Activated naive CD8-positive, alpha-beta T cell (primary cell): ENCODE data around the gene LRRC63.
"Not testable (repeated sequence)": the region's sequence is repeated elsewhere in the genome, so short reads cannot be mapped to it uniquely, and the experiment has no call there.

Experiments
- H3K27ac Mint-ChIP-seq: one replicate; pipeline ENCODE4 v1.8.0; 2021; ENCODE audit warnings: mixed read lengths
- H3K27me3 Mint-ChIP-seq: one replicate; pipeline ENCODE4 v1.8.0; 2021; ENCODE audit warnings: mixed read lengths
- H3K36me3 Mint-ChIP-seq: one replicate; pipeline ENCODE4 v1.8.0; 2021; ENCODE audit warnings: mixed read lengths
- H3K4me1 Mint-ChIP-seq: one replicate; pipeline ENCODE4 v1.8.0; 2021; ENCODE audit warnings: low read depth, mixed read lengths
- H3K4me3 Mint-ChIP-seq: one replicate; pipeline ENCODE4 v1.8.0; 2021; ENCODE audit warnings: mild to moderate bottlenecking, mixed read lengths
- H3K9me3 Mint-ChIP-seq: one replicate; pipeline ENCODE4 v1.8.0; 2021; ENCODE audit warnings: low read depth, mixed read lengths

Gene LRRC63

GRCh38 chr13:46267166-46267565 is 55.4 kb downstream of the LRRC63 start:
- Mint-ChIP-seq H3K27ac (no peak overlapping the region), H3K27me3 (peaks cover 2% of the 10 kb centered on the region)

DNA sequence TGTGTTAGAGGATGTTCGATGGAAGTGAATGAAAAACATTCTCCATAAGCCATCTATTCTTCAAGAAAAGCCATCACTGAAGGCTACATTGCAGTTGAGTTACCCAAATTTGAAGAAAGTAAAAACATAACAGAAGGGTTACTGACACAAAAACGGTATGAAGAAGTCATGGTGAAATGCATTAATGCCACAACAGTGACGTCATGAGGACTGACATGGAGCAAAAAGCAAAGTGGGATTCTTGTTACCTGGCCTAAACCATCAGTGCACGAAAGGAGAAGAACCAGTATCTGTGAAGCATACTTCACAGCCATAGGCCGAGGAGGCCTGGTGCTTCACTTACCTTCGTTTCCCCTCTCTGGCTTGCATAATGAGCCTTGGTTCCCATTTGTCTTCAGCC is 58.7 kb downstream of the LRRC63 start:
- H3K36me3 Mint-ChIP-seq: peaks cover 3% of the 10 kb centered on the region

More at GRCh38 chr13:46267166-46267565, 55.4 kb downstream of the LRRC63 start:
- Mint-ChIP-seq H3K4me3 (no peak overlapping the region), H3K36me3 (peaks cover 3% of the 10 kb centered on the region), H3K4me1 (no peaks in the 10 kb centered on the region), H3K9me3 (no peaks in the 10 kb centered on the region)

DNA sequence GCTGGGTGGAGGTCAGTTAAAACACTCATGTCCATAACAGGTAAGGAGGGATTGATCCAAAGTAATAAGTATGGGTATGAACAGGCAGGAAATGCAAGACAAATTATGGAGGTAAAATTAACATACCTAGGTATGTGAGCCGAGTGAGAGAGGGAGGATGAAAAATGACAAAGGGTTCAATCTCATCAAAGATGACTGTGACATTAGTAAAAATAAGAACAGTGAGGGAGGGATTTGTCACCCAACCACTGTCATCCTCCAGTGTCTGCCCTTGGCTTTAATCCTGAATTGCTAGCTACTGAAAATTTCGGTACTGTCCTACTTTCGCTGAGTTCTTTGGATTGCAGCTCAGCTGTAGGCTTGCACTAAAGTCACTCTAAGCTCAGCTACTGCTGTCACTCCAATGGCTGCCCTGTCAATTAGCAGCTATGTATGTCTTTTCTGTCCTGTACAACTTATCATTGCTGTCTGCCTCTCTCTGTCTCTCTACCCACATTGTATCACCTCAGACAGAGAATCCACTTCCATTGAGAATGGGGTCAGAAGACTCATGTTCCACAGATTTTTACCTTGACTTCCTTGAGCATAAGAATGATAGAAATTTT is 62.5 kb downstream of the LRRC63 start:
- Mint-ChIP-seq H3K9me3 (no peaks in the 10 kb centered on the region), H3K36me3 (peaks cover 3% of the 10 kb centered on the region), H3K27me3 (no peaks in the 10 kb centered on the region), H3K27ac (no peak overlapping the region), H3K4me1 (peaks cover 2% of the 10 kb centered on the region), H3K4me3 (no peak overlapping the region)

More for the DNA sequence above, 58.7 kb downstream of the LRRC63 start:
- Mint-ChIP-seq H3K4me3 (no peak overlapping the region), H3K9me3 (no peaks in the 10 kb centered on the region), H3K4me1 (no peaks in the 10 kb centered on the region), H3K27me3 (no peaks in the 10 kb centered on the region), H3K27ac (no peak overlapping the region)

DNA sequence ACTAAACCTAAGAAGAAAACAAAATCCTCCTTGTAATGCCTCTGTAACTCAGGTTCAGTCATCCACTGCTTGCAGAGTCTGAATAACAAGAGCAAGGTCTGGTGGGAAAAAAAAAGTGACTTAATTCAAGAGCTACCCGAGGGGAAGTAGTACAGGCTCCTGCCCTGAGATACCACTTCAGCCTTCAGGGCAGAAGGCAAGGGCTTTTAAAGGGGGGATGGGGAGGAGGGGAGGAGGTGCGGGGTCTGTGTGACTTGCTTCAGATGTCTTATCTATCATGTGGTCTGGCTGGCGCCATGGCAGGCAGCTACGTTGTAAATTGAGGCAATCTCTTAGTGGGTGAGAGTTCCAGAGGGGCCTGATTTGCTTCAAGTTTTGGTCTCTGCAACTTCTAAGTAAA is 66.7 kb downstream of the LRRC63 start:
- H3K27ac Mint-ChIP-seq: no peak overlapping the region
- H3K9me3 Mint-ChIP-seq: no peaks in the 10 kb centered on the region

DNA sequence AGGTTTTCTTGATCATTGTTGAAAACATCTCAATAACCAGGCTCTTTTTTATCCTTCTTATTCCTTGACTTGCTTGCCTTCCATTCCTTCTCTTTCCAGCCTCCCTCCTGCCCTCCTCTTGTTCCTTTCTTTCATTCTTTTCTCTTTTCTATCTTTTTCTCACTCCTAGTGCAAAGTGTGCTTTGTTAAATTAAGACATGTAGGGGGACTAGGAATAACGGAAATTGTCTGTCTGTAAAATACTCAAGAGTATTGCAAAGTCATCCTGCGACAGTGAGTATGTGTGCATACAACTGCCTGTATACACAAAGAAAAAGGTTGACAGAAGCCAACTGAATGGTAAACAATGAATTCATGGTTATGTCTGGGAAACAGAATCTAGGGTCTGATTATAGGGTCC is 70.1 kb downstream of the LRRC63 start:
- Mint-ChIP-seq H3K4me1 (peaks cover 4% of the 10 kb centered on the region), H3K36me3 (no peaks in the 10 kb centered on the region), H3K9me3 (no peaks in the 10 kb centered on the region), H3K27me3 (no peaks in the 10 kb centered on the region), H3K27ac (no peak overlapping the region), H3K4me3 (no peak overlapping the region)

More for the DNA sequence above, 66.7 kb downstream of the LRRC63 start:
- H3K27me3 Mint-ChIP-seq: no peaks in the 10 kb centered on the region
- H3K36me3 Mint-ChIP-seq: no peaks in the 10 kb centered on the region
- H3K4me3 Mint-ChIP-seq: no peak overlapping the region
- peaks cover 4% of the 10 kb centered on the region for H3K4me1 Mint-ChIP-seq

DNA sequence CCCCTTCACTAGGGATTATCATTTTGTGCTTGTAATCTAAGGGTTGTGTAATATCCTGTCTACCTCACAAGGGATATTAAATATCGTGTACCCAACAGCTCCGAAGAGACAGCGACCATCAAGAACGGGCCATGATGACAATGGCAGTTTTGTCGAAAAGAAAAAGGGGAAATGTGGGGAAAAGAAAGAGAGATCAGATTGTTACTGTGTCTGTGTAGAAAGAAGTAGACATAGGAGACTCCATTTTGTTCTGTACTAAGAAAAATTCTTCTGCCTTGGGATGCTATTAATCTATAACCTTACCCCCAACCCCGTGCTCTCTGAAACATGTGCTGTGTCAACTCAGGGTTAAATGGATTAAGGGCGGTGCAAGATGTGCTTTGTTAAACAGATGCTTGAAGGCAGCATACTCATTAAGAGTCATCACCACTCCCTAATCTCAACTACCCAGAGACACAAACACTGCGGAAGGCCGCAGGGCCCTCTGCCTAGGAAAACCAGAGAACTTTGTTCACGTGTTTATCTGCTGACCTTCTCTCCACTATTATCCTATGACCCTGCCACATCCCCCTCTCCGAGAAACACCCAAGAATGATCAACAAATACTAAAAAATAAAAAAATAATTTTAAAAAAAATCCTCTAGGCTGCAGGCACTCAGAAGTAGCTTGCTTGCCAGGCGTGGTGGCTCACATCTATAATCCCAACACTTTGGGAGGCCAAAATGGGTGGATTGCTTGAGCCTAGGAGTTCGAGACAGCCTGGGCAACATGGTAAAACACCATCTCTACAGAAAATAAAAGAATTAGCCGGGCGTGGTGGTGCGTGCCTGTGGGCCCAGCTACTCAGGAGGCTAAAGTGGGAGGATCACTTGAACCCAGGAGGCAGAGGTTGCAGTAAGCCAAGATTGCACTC is 72.4 kb downstream of the LRRC63 start:
- H3K4me3 Mint-ChIP-seq, H3K36me3 Mint-ChIP-seq, H3K27me3 Mint-ChIP-seq, H3K27ac Mint-ChIP-seq, H3K9me3 Mint-ChIP-seq, H3K4me1 Mint-ChIP-seq: not testable (repeated sequence)

DNA sequence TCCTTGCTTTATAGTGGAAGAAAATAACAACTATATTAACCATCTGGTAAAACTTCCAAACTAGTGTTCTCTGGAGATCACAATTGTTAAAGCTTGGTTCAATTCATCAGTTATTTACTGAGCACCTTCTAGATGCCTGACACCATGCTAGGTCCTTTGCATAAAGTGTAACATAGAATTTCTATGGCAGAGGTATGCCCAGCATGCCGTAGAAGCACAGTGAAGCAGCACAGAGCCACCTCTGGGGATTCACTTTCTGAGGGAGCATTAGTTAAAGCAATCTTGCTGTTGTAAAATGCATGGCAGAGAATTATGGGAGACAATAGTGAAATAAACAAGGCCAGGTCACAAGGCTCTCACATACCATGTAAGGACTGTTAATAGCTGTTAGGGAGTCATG is 75.2 kb downstream of the LRRC63 start:
- H3K36me3 Mint-ChIP-seq: no peaks in the 10 kb centered on the region
- no peak overlapping the region for H3K27ac Mint-ChIP-seq
- H3K27me3 Mint-ChIP-seq: no peaks in the 10 kb centered on the region
- no peaks in the 10 kb centered on the region for H3K9me3 Mint-ChIP-seq
- peaks cover 6% of the 10 kb centered on the region for H3K4me1 Mint-ChIP-seq
- H3K4me3 Mint-ChIP-seq: no peak overlapping the region

GRCh38 chr13:46288570-46289259 is 77.0 kb downstream of the LRRC63 start:
- Mint-ChIP-seq H3K4me3 (no peak overlapping the region), H3K27ac (no peak overlapping the region), H3K4me1 (peaks cover 15% of the 10 kb centered on the region), H3K9me3 (no peaks in the 10 kb centered on the region), H3K27me3 (no peaks in the 10 kb centered on the region), H3K36me3 (no peaks in the 10 kb centered on the region)

DNA sequence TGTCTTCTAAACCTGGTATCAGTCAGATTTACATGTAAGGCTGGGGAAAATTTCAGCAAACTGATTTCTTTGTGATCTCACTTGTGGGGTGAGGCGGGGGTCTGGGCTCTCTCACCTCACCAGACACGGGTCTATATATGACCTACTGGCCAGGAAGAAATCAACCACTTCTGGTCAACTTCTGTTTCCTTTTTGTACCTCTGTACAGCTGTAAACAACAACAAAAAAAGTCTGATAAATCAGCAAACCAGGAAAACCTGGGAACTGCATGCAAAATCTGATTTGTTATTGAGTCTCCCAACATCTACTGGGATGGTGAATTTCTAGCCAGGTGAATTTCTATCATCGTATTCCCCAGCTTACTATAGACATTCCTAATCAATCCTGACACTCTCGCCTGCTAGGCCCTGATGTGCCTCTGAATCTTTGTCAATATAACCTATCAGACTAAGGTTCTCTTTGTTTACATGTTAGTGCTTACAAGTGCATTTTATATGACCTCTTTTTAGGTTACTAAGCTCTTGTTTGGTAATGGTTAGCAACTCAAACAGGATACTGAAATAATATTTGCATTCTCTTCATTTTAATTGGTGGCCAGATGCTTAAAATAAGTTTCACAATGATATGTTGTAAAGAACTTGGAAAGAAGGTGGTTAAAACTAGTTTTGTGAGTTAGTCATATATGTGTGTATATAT is 77.7 kb downstream of the LRRC63 start:
- H3K27ac Mint-ChIP-seq: no peak overlapping the region
- peaks cover 20% of the 10 kb centered on the region for H3K4me1 Mint-ChIP-seq
- H3K36me3 Mint-ChIP-seq: no peaks in the 10 kb centered on the region
- no peaks in the 10 kb centered on the region for H3K27me3 Mint-ChIP-seq
- no peak overlapping the region for H3K4me3 Mint-ChIP-seq
- H3K9me3 Mint-ChIP-seq: no peaks in the 10 kb centered on the region

- peaks cover 29% of the 10 kb centered on the region for H3K4me1 Mint-ChIP-seq
- H3K27ac Mint-ChIP-seq: no peak overlapping the region
These were observed 78.7 kb downstream of the LRRC63 start for GRCh38 chr13:46290434-46290833.

DNA sequence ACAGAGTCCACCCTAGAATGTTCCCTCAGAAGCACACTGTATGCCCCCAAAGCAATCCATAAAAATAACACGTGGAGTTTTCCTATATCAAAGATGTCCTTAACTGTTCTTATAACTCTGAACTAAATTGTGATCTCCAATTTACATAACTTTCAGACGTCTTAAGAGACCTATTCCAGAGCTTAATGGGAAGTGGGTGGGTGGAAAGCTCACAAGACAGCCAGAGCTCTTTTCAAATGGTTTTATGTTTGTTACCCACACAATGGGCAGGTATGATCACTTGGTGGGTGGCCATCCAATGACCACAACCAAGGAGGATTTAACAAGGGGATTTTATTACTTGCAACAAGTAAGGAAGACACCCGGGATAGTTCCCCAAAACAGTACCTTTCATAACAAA is 81.7 kb downstream of the LRRC63 start:
- Mint-ChIP-seq H3K36me3 (no peaks in the 10 kb centered on the region), H3K9me3 (no peaks in the 10 kb centered on the region), H3K4me3 (no peak overlapping the region), H3K27me3 (no peaks in the 10 kb centered on the region), H3K4me1 (peaks cover 59% of the 10 kb centered on the region), H3K27ac (peak overlapping the region; percentile 81)

More at GRCh38 chr13:46290434-46290833, 78.7 kb downstream of the LRRC63 start:
- no peaks in the 10 kb centered on the region for H3K9me3 Mint-ChIP-seq
- H3K36me3 Mint-ChIP-seq: no peaks in the 10 kb centered on the region
- H3K4me3 Mint-ChIP-seq: no peak overlapping the region
- no peaks in the 10 kb centered on the region for H3K27me3 Mint-ChIP-seq

DNA sequence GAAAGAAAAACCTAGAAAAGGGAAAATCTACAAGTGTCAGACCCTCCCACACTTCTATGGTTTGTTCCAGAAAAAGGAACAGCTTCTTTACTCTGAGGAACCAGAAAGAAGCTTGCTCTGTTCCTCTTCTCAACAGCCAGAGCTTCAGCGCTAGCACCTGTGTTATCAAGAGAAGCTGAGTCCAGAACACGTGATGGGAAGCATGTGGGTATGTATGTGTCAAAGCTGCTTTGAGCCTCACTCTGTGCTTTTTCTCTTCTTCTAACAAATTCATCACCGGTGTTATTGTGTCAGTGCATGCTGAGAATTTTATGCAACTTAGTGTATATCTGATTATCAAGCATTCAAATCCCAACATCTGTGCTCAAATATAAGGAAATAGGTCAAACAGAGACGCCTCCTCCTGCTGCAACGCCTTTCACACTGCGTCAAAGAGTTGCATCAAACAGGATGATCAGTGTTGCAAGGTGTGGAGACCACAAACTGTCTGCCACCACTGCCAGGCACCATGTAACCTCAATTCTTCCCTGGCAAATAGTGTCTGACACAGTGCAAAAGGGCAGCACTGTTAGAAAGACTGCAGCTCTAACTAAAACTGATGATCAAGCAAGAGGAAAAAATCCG is 83.9 kb downstream of the LRRC63 start:
- Mint-ChIP-seq H3K4me1 (peaks cover 62% of the 10 kb centered on the region), H3K27ac (peak overlapping the region; percentile 95), H3K36me3 (peaks cover 10% of the 10 kb centered on the region), H3K9me3 (peaks cover 6% of the 10 kb centered on the region), H3K4me3 (peak overlapping the region; percentile 76), H3K27me3 (no peaks in the 10 kb centered on the region)

DNA sequence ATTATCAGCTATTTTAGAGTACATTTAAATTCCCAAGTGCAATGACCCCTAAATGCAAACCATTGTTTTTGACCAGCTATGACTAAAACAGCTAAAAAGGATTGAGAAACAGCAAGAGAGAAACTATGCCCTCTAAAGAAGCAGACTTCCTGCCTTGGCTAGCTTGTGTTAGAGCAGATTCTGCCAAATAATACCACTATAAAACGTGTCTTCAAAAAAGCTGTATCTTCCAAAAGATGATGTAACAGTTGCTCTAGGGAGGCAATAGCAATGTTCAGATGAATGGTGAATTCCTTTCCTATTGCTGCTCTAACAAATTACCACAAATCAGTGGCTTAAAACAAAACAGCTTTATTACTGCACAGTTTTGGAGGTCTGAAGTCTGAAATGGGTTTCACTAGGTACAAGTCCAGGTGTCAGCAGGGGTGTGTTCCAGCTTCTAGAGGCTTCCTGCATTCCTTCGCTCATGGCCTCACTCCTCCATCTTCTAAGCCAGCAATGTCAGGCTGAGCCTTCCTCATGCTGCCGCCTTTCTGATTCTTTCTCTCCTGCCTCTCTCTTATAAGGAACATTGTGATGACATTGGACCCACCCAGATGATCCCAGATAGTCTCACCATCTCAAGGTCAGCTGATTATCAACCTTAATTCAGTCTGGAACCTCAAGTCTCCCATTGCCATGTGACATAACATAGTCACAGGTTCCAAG is 84.5 kb downstream of the LRRC63 start:
- peak overlapping the region; percentile 95 for H3K27ac Mint-ChIP-seq
- H3K36me3 Mint-ChIP-seq: peaks cover 10% of the 10 kb centered on the region
- H3K27me3 Mint-ChIP-seq: no peaks in the 10 kb centered on the region
- peaks cover 62% of the 10 kb centered on the region for H3K4me1 Mint-ChIP-seq
- peaks cover 7% of the 10 kb centered on the region for H3K9me3 Mint-ChIP-seq
- H3K4me3 Mint-ChIP-seq: peak overlapping the region; percentile 76

DNA sequence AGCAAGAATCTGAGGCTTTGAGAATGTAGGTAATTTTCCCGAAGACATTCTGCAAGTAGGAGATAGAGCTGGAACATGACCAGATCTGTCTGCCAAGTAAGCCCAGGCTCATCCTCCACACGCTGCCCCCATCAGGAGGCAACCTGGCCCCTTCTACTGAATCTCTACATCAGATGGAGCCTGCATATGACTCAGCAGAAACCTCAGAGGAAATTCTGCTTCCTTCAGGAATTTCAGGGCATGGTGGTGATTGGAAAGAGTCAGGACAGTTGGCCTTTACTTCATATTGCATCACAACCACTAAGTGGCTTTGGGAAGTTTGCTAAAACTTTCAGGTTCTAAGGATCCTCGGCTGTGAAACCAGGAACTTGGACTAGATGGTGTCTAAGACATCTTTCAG is 85.2 kb downstream of the LRRC63 start:
- Mint-ChIP-seq H3K27me3 (no peaks in the 10 kb centered on the region), H3K9me3 (peaks cover 10% of the 10 kb centered on the region), H3K27ac (peak overlapping the region; percentile 95), H3K36me3 (peaks cover 10% of the 10 kb centered on the region), H3K4me1 (peaks cover 62% of the 10 kb centered on the region), H3K4me3 (no peak overlapping the region)
